ENCODE results near the gene KIF1A.

DNA sequence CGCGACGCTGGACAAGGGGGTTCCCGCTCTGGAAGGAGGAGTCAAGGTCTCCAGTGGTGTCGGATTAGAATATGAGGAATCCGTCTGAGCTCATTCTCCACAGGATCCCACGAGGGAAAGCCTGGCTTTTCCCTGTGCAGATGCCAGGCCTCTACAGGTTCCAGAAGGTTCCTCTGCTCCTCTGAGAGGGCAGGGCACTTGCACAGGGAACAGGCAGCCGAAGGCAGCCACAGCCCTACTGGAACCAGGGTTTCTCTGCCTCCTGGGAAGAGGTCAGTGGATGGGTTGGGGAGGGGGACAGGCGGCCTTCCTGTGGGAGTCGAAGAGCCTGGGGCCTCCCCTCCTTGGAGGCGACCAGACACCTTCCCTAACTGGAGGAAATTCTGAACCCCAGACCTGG is 130.0 kb downstream of the KIF1A start:
- no peak for TF ChIP-seq EZH2 (IDR thresholded peaks at IDR 0.05; ENCODE audit: low read depth)
- no peak for TF ChIP-seq CTCF (conservative IDR thresholded peaks at IDR 0.05)
